Thyroid gland (tissue), 4 donors: ENCODE data around the gene LRRC74B.

Experiments
- CTCF ChIP-seq, 6 experiments: fragments of 200-600 bp in 3 of 6; fragments of 450-650 bp in 3 of 6; sonication (generic) in 3 of 6; IDR thresholded peaks; one replicate each; pipeline ENCODE4 v1.5.1; 2016 to 2019; ENCODE audit warnings: antibody characterized with exemption in 6 of 6, mild to moderate bottlenecking in 2 of 6, inconsistent platforms in 1 of 6, moderate library complexity in 1 of 6
- POLR2A ChIP-seq, 2 donors: fragments of 450-650 bp; IDR thresholded peaks; one replicate each; pipeline ENCODE4 v1.6.1; 2017; ENCODE audit warnings: antibody characterized with exemption in 2 of 2, mild to moderate bottlenecking in 2 of 2, moderate library complexity in 1 of 2

- TF ChIP-seq CTCF (IDR thresholded peaks at IDR 0.05) (no peak), POLR2A (IDR thresholded peaks at IDR 0.05) (no peak)
Measured at GRCh38 chr22:21043860-21044535, 1.7 kb upstream of the LRRC74B start.
